Spleen (tissue), 7 donors: ENCODE data around the gene CARD10.

Experiments used
- CTCF ChIP-seq, 11 experiments: fragments of 200-600 bp in 7 of 11; fragments of 450-650 bp in 4 of 11; sonication (generic) in 4 of 11; IDR thresholded peaks in 8 of 11; conservative IDR thresholded peaks in 3 of 11; 1 replicate in 7 of 11; 2 replicates in 4 of 11; pipeline versions ENCODE4 v1.4.0 to v1.8.0; 2016 to 2021; ENCODE audit warnings: antibody characterized with exemption in 11 of 11, inconsistent platforms in 4 of 11, mild to moderate bottlenecking in 1 of 11
- POLR2A ChIP-seq, 3 donors: fragments of 450-650 bp; IDR thresholded peaks; one replicate each; pipeline ENCODE4 v1.5.1; 2017; ENCODE audit warnings: antibody characterized with exemption in 3 of 3, mild to moderate bottlenecking in 1 of 3
- POLR2AphosphoS5 ChIP-seq, 3 donors: sonication (generic); formaldehyde crosslinking; IDR thresholded peaks; one replicate each; pipeline ENCODE4 v1.5.1; 2017; ENCODE audit warnings: antibody characterized with exemption in 3 of 3
- donor health status: DM: no; HTN: no; CAD: no; lungs with moderate emphysema.
- donor health status: DM: no; HTN: no; CAD: no.
- donor health status: DM: no; HTN: no; CAD: no.

- no peak for TF ChIP-seq CTCF (IDR thresholded peaks at IDR 0.05 in 8 of 11, conservative IDR thresholded peaks at IDR 0.05 in 3 of 11)
- no peak for TF ChIP-seq POLR2A (IDR thresholded peaks at IDR 0.05)
- peak; percentile 17 to 36 (median 33) for TF ChIP-seq POLR2AphosphoS5 (IDR thresholded peaks at IDR 0.05)
Observed at GRCh38 chr22:37552524-37553163, 33.4 kb upstream of the CARD10 start.
